NT2/D1 (cell line): ENCODE data around the gene LRRC58.

Experiments used
- SUZ12 ChIP-seq: IDR thresholded peaks from 2 replicates; pipeline ENCODE4 v1.6.1; 2011; ENCODE audit not compliant: insufficient read length, insufficient read depth; ENCODE audit errors: extremely low read depth
- YY1 ChIP-seq: IDR thresholded peaks from 2 replicates; pipeline ENCODE4 v1.6.1; 2011; ENCODE audit not compliant: insufficient read length, insufficient read depth
- ZNF274 ChIP-seq: IDR thresholded peaks from 2 replicates; pipeline ENCODE4 v1.6.1; 2011; ENCODE audit warnings: mild to moderate bottlenecking, low read depth, low read length

DNA sequence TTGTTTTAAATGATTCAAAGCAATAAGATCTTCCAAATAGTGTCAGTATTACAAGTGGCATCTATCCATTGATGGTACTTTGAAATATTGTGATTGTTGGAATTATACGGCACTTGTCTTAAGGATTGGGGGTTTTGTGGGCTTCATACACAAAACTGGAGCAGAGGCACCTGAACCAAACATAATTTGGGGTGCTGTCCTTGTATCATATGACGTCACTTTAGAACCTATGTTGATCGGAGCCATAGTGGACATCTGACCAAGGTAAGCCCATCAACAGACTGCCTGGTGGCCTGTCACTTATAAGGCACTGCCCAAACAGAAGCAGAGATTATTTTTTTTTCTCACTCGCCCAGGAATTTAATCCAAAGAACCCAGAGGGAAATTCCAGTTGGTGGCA, 2.9 kb upstream of the LRRC58 start:
- TF ChIP-seq ZNF274 (no peak), SUZ12 (no peak), YY1 (no peak)
